RWPE1 (cell line): Measurements from ENCODE around the gene QDPR.
A peak's percentile ranks its signal among the peaks of the same experiment; 100 is the strongest.

Experiments used
- CTCF ChIA-PET: fragments of 350-600 bp; sonication (Branson Sonifier 250); formaldehyde crosslinking; extraction: SDS; loops from one replicate; lab custom pipeline; 2021; lab: Yijun Ruan, JAX
- POLR2A ChIA-PET: fragments of 400-600 bp; formaldehyde crosslinking; extraction: SDS; loops from one replicate; lab custom pipeline; 2020; ENCODE audit warnings: antibody characterized with exemption; ENCODE audit not compliant: low non-redundant PET; lab: Yijun Ruan, JAX
- DNase-seq: peaks from one replicate; pipeline ENCODE4 v3.0.0; 2012; ENCODE audit warnings: low spot score
- H3K27ac ChIP-seq: fragments of 450-650 bp; 2 replicates; pipeline ENCODE4 v1.5.1; 2017
- TF ChIP-seq, protein P1 (sequence below): fragments of 450-650 bp; conservative IDR thresholded peaks from 2 replicates; pipeline ENCODE4 v1.5.1; 2017; ENCODE audit warnings: low read depth, mild to moderate bottlenecking

The QDPR gene

DNA sequence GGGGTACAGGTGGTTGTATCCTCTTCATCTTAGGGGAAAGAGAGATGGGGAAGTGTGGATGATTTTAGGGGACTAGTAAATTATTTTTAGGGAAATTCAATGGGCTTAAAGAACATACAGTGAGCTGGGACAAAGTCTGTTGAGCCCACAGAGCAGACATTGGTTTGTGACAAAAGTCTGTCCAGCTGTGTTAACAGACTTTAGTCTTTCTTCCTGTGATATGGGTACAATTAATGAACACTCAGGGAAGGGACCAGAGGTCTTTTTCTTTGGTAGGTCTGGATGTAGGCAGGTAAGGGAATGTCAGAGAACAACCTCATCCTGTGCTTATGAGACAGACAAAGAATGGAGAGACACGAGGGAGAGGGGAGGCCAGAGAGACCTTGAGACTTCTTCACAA, 5.1 kb upstream of the QDPR start:
- DNase-seq: no peak
- TF ChIP-seq, protein P1, sequence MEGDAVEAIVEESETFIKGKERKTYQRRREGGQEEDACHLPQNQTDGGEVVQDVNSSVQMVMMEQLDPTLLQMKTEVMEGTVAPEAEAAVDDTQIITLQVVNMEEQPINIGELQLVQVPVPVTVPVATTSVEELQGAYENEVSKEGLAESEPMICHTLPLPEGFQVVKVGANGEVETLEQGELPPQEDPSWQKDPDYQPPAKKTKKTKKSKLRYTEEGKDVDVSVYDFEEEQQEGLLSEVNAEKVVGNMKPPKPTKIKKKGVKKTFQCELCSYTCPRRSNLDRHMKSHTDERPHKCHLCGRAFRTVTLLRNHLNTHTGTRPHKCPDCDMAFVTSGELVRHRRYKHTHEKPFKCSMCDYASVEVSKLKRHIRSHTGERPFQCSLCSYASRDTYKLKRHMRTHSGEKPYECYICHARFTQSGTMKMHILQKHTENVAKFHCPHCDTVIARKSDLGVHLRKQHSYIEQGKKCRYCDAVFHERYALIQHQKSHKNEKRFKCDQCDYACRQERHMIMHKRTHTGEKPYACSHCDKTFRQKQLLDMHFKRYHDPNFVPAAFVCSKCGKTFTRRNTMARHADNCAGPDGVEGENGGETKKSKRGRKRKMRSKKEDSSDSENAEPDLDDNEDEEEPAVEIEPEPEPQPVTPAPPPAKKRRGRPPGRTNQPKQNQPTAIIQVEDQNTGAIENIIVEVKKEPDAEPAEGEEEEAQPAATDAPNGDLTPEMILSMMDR: no peak
- POLR2A ChIA-PET: no interaction called here
- CTCF ChIA-PET: no interaction called here
- H3K27ac ChIP-seq: no peak overlapping the region

DNA sequence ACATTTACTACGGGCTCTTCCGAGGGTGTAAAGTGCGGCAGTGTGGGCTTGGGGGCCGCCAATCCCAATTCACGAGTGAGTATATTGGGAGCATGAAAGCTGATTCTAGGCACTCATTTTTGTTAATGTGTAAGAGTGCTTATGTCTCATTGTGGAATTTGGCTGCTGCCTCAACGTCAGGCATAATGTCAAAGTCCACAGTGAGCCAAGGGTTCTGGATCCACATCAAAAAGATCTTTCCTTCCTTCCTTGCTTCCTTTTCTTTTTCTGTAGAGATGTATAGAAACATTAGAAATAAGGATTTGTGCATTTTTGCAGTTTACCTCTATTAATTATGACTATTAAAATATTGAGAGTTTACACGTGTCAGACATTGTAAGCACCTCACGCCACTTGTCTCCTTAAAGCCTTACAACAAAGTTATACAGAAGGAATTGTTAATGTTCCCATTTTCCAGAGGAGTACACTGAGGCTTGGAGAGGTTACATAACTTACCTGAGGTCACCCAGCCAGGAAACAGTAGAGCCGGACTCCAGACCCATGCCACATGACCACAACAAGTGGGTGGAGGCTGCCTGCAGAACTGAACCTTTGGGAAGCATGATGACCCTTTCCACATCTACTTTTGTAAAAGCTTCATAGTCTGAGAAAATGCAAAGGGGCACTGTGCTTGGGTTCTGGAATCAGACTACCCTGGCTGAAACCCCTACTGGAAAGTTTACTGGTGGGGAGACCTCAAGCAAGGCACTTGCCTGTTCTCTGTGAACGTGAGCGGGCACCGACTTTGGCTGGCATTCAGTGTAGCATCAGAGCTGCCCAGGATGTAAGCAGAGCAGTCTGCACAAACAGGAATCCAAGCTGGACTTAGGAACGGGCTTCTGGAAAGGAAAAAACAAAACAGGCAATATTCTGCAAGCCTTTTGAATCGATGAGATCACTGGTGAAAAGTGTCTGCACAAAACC, 3.8 kb upstream of the QDPR start:
- no peak overlapping the region for H3K27ac ChIP-seq
- TF ChIP-seq, protein P1: no peak
- ChIA-PET CTCF (no interaction called here), POLR2A (no interaction called here)
- DNase-seq: no peak

DNA sequence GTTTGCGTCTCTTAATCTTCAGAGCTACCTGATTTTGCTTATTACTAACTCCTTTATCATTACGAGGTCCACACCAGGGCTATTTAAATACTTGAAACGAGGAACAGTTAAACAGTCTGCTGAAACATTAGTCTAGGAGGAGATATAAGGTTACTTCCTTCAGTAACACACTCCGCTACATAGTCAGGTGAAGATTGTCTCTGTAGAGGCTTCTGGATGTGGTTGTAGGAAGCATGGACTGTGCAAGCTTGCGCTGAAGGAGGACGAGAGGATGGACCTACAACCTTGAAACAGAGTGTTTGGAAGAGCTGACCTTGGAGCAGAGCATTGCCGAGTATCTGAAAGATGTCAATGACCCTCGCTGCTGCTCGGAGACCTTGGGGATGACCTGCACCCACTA, 3.0 kb upstream of the QDPR start, which contains the start of gene CLRN2:
TSS of gene CLRN2 (plus strand) at position 301 of the 400 bp plus-strand sequence. CDS start 102 bp downstream, outside the sequence.
- ChIA-PET POLR2A (no interaction called here), CTCF (no interaction called here)
- no peak for DNase-seq
- TF ChIP-seq, protein P1: no peak
- no peak within 1 kb of the TSS for H3K27ac ChIP-seq

DNA sequence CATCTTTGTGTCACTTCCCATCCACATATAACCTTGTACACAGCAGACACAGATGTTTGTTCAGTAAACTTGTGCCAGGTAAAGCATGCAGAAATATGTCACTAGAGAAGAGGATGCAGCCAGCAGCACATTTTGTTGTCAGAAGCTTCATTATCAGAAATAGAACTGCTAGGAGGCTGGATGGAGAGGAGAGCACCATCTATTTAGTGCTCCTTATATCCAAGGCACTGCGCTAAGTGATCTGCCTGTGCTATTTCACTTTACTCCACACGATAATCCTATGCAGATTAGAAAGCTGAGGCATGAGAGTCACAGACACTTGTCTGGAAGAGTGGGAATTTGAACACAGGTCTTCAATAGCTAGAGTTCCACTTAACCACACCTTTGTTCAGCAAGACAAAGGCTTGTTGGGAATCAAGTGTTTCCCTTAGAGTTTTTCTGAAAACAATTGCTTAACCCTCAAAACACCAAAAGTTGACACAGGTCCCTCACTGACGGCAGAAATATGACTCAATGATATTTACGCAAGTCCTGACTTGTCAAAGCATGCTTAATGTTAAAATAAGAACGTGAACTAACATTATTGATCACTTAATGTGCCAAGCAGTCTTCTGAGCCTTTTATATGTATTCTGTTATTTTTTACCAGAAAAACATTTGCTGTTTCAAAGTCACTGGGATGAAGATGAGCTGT, 1.2 kb upstream of the QDPR start:
- ChIA-PET POLR2A (no interaction called here), CTCF (interaction anchor here (0.7 kb wide), 1 partner anchor 120 kb away, joined by 3 read pairs; no protein-coding TSS in a partner anchor)
- H3K27ac ChIP-seq: no peak overlapping the region
- TF ChIP-seq, protein P1: no peak
- DNase-seq: peak; percentile 36

DNA sequence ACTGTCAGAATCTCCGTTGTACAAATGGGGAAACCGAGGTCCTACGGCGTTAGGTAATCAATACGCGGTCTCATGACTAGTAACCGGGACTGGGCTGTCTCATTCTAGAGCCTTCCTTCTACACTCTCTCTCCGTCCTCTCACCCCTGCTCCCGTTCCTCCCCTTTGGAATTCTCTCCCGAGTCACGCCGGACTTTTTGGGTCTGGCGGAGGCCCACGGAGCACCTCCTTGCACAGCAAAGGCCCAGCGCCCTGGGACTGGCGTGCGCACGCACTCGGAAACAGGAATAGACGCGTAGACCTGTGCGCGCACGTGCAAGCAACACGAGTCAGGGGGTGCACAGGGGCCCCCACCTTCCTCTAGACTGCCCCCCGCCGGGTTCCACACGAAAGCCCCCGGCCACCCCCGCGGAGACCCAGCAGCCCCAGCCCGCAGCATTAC, 361 bp downstream of the QDPR start:
- peak overlapping the region; percentile 78 for H3K27ac ChIP-seq
- peak; percentile 27 for DNase-seq

DNA sequence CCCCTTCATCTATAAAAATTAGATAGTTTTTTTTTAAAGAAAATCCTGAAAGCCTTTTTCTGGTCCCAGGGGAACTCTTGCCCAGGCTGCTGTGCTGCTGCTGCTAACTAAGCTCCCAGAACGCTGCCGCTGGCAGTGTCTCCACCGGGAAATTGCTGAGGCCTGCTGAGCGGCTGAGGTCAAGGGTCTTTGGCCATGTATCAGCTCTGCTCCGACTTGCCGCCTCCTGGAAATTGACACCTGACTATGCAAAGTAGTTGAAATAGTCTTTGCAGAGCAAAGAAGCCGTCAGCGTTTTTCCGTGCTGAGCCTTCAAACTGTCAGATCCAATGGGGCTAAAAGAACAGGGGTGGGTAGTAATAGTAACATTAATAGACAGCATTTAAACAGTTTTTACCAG, 839 bp downstream of the QDPR start:
- DNase-seq: no peak
- peak overlapping the region; percentile 78 for H3K27ac ChIP-seq
- CTCF ChIA-PET: interaction anchor here (0.6 kb wide), 1 partner anchor 186 kb away, joined by 4 read pairs; no protein-coding TSS in a partner anchor
- POLR2A ChIA-PET: no interaction called here
- TF ChIP-seq, protein P1: no peak

More for the DNA sequence above, 361 bp downstream of the QDPR start:
- POLR2A ChIA-PET: no interaction called here
- CTCF ChIA-PET: no interaction called here
- TF ChIP-seq, protein P1: no peak
